MCF 10A (cell line): Measurements from ENCODE around the gene PDCD2L. TPM values are rescaled to one million over a fixed set of nuclear protein-coding genes. Genes with fewer than 3 reads are reported as not detected.
"Not testable (repeated sequence)": the region's sequence is repeated elsewhere in the genome, so short reads cannot be mapped to it uniquely, and the experiment has no call there.

Source experiments
- BruUV-seq: library from RNA; stranded (reverse); fragments of 400-500 nt; replicated peaks from 2 replicates; lab custom pipeline; 2021; lab: Mats Ljungman, UMichigan
- CTCF ChIA-PET: fragments of 300-600 bp; sonication (Branson Sonifier 250); formaldehyde crosslinking; extraction: SDS; loops from one replicate; lab custom pipeline; 2021; ENCODE audit warnings: antibody characterized with exemption, inconsistent platforms; lab: Yijun Ruan, JAX
- POLR2A ChIA-PET: fragments of 300-600, 350-650 bp; sonication (Branson Sonifier 250); formaldehyde crosslinking; extraction: SDS; loops from one replicate; lab custom pipeline; 2020; ENCODE audit warnings: antibody characterized with exemption, inconsistent platforms; lab: Yijun Ruan, JAX
- DNase-seq: peaks from one replicate; pipeline ENCODE4 v3.0.0-alpha.2; 2018; ENCODE audit not compliant: unreplicated experiment
- H3K27ac Mint-ChIP-seq: one replicate; pipeline ENCODE4 v1.8.0; 2022; ENCODE audit warnings: mild to moderate bottlenecking, low read depth, mixed read lengths; ENCODE audit not compliant: unreplicated experiment
- H3K27me3 Mint-ChIP-seq: one replicate; pipeline ENCODE4 v1.8.0; 2022; ENCODE audit warnings: mixed read lengths; ENCODE audit not compliant: insufficient read depth, unreplicated experiment
- H3K36me3 Mint-ChIP-seq: one replicate; pipeline ENCODE4 v1.8.0; 2022; ENCODE audit warnings: mild to moderate bottlenecking, moderate library complexity, mixed read lengths; ENCODE audit not compliant: insufficient read depth, unreplicated experiment
- H3K4me1 Mint-ChIP-seq: one replicate; pipeline ENCODE4 v1.8.0; 2022; ENCODE audit warnings: mixed read lengths; ENCODE audit not compliant: insufficient read depth, unreplicated experiment
- H3K4me3 Mint-ChIP-seq: one replicate; pipeline ENCODE4 v1.8.0; 2022; ENCODE audit warnings: mild to moderate bottlenecking, moderate library complexity, mixed read lengths; ENCODE audit not compliant: unreplicated experiment
- H3K9me3 Mint-ChIP-seq: one replicate; pipeline ENCODE4 v1.8.0; 2022; ENCODE audit warnings: mixed read lengths; ENCODE audit not compliant: unreplicated experiment
- intact Hi-C: fragments of 100-400 bp; cut with micrococcal nuclease; formaldehyde crosslinking; loops from 2 replicates; pipeline ENCODE4 v1.14.1; 2022
- total RNA-seq: library from RNA; stranded (reverse); gene quantifications from 2 replicates; pipeline ENCODE4 v1.2.3, GENCODE V29; 2022
- TF ChIP-seq, protein P1 (sequence below): fragments of 200-600 bp; IDR thresholded peaks from one replicate; pipeline ENCODE4 v1.8.0; 2022; ENCODE audit warnings: antibody characterized with exemption, mild to moderate bottlenecking; ENCODE audit not compliant: unreplicated experiment

PDCD2L gene
- total RNA-seq, 1 experiment from 2014 or later, result 24.4 TPM

DNA sequence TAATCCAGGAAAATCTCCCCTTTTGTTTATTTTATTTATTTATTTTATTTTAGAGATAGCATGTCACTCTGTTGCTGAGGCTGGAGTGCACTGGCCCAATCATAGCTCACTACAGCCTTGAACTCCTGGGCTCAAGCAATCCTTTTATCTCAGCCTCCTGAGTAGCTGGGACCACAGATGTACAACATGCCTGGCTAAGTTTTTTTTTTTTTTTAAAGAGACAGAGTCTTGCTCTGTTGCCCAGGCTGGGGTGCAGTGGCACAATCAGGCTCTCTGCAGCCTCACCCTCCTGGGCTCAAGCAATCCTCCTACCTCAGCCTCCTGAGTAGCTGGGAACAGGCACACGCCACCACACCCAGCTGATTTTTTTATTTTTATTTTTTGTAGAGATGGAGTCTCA is 6.3 kb upstream of the PDCD2L start:
- Mint-ChIP-seq H3K4me3 (no peak overlapping the region), H3K9me3 (no peaks in the 10 kb centered on the region), H3K36me3 (peaks cover 49% of the 10 kb centered on the region), H3K27ac (peak overlapping the region; percentile 39), H3K4me1 (no peaks in the 10 kb centered on the region), H3K27me3 (no peaks in the 10 kb centered on the region)
- ChIA-PET POLR2A (no interaction called here), CTCF (interaction anchor here (0.6 to 1.7 kb wide), 6 partner anchors 15 to 387 kb away, joined by 3 to 5 read pairs (median 4); no protein-coding TSS in a partner anchor)
- DNase-seq, result no peak
- TF ChIP-seq, protein P1, sequence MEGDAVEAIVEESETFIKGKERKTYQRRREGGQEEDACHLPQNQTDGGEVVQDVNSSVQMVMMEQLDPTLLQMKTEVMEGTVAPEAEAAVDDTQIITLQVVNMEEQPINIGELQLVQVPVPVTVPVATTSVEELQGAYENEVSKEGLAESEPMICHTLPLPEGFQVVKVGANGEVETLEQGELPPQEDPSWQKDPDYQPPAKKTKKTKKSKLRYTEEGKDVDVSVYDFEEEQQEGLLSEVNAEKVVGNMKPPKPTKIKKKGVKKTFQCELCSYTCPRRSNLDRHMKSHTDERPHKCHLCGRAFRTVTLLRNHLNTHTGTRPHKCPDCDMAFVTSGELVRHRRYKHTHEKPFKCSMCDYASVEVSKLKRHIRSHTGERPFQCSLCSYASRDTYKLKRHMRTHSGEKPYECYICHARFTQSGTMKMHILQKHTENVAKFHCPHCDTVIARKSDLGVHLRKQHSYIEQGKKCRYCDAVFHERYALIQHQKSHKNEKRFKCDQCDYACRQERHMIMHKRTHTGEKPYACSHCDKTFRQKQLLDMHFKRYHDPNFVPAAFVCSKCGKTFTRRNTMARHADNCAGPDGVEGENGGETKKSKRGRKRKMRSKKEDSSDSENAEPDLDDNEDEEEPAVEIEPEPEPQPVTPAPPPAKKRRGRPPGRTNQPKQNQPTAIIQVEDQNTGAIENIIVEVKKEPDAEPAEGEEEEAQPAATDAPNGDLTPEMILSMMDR, result no peak
- BruUV-seq, result no TSS peak
- intact Hi-C loops, result no loop called here

DNA sequence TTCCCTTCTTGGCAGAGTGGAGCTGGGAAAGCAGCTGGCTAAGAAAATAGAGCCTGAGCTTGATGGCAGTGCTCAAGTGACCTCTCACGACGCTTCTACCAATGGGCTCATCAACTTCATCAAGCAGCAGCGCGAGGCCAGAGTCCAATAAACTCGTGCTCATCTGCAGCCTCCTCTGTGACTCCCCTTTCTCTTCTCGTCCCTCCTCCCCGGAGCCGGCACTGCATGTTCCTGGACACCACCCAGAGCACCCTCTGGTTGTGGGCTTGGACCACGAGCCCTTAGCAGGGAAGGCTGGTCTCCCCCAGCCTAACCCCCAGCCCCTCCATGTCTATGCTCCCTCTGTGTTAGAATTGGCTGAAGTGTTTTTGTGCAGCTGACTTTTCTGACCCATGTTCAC is 4.3 kb upstream of the PDCD2L start:
- H3K27ac Mint-ChIP-seq, result no peak overlapping the region
- no peaks in the 10 kb centered on the region for H3K27me3 Mint-ChIP-seq
- H3K4me3 Mint-ChIP-seq, result no peak overlapping the region
- CTCF ChIA-PET, result no interaction called here
- TSS peak; percentile 77 for BruUV-seq
- H3K36me3 Mint-ChIP-seq, result peaks cover 55% of the 10 kb centered on the region
- DNase-seq, result no peak
- POLR2A ChIA-PET, result no interaction called here
- TF ChIP-seq, protein P1, result no peak
- no peaks in the 10 kb centered on the region for H3K9me3 Mint-ChIP-seq
- intact Hi-C loops, result no loop called here
- H3K4me1 Mint-ChIP-seq, result no peaks in the 10 kb centered on the region

DNA sequence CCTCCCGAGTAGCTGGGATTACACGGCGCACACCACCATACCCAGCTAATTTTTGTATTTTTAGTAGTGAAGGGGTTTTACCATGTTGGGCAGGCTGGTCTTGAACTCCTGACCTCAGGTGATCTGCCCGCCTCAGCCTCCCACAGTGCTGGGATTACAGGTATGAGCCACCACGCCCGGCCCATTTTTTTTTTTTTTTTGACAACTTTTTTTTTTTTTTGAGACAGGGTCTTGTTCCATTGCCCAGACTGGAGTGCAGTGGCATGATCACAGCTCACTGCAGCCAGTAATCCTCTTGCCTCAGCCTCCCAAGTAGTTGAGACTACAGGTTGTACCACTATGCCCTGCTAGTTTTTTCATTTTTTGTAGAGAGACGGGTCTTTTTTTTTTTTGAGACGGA is 3.4 kb upstream of the PDCD2L start:
- H3K4me1 Mint-ChIP-seq, H3K9me3 Mint-ChIP-seq, DNase-seq, H3K27me3 Mint-ChIP-seq, H3K27ac Mint-ChIP-seq, CTCF ChIA-PET, BruUV-seq, intact Hi-C loops, H3K4me3 Mint-ChIP-seq: not testable (repeated sequence)
- peaks cover 48% of the 10 kb centered on the region for H3K36me3 Mint-ChIP-seq
- POLR2A ChIA-PET, result interaction anchor here (0.6 kb wide), 1 partner anchor 238 kb away, joined by 3 read pairs; no protein-coding TSS in a partner anchor

DNA sequence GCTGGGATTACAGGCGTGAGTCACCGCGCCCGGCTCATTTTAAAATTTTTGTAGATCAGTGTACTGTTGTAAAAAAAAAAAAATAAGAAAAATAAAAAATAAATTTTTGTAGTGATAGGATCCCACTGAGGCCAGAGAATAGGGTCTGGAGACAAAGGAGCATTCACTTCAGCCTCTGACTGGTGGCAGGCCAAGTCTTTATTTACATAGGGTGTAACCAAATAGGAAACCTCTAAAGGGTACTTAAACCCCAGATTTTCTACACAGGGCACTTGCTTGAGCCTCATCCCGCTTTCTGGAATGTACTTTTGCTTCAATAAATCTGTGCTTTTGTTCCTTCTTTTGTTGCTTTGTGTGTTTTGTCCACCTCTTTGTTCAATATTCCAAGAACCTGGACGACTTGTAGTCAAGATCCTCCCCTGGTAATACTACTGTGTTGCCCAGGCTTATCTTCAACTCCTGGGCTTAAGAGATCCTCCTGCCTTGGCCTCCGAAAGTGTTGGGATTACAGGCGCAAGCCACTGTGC is 2.1 kb upstream of the PDCD2L start:
- Mint-ChIP-seq H3K4me3 (no peak overlapping the region), H3K27me3 (no peaks in the 10 kb centered on the region), H3K9me3 (no peaks in the 10 kb centered on the region), H3K36me3 (peaks cover 36% of the 10 kb centered on the region), H3K4me1 (no peaks in the 10 kb centered on the region), H3K27ac (no peak overlapping the region)
- CTCF ChIA-PET, result no interaction called here
- no TSS peak for BruUV-seq
- TF ChIP-seq, protein P1, result no peak
- POLR2A ChIA-PET, result interaction anchor here (0.7 kb wide), 1 partner anchor 178 kb away, joined by 3 read pairs; no protein-coding TSS in a partner anchor
- intact Hi-C loops, result no loop called here
- no peak for DNase-seq
